Activated T-cell treated with anti-CD3 and anti-CD28 coated beads, Interleukin-2, amount 50 U/mL, for 24 hours (primary cell): ENCODE measurements around the gene PLAAT3.
"Not testable (repeated sequence)": the region's sequence is repeated elsewhere in the genome, so short reads cannot be mapped to it uniquely, and the experiment has no call there.

Source experiments
- DNase-seq: peaks from one replicate; pipeline ENCODE4 v3.0.0-alpha.2; 2020
- H3K27ac Mint-ChIP-seq: 2 replicates; pipeline ENCODE4 v1.8.0; 2020; ENCODE audit warnings: mild to moderate bottlenecking, mixed read lengths
- H3K27me3 Mint-ChIP-seq: 2 replicates; pipeline ENCODE4 v1.8.0; 2020; ENCODE audit warnings: mixed read lengths
- H3K36me3 Mint-ChIP-seq: 2 replicates; pipeline ENCODE4 v1.8.0; 2020; ENCODE audit warnings: low read depth, mixed read lengths
- H3K4me1 Mint-ChIP-seq: 2 replicates; pipeline ENCODE4 v1.8.0; 2020; ENCODE audit warnings: low read depth, mixed read lengths
- H3K4me3 Mint-ChIP-seq: 2 replicates; pipeline ENCODE4 v1.8.0; 2020; ENCODE audit warnings: mild to moderate bottlenecking, moderate library complexity, mixed read lengths
- H3K9me3 Mint-ChIP-seq: 2 replicates; pipeline ENCODE4 v1.8.0; 2020; ENCODE audit warnings: mixed read lengths

PLAAT3 gene

GRCh38 chr11:63614136-63614671 lies at the start of gene PLAAT3:
Gene PLAAT3, minus strand, starts transcription at chr11:63614433. Its CDS starts 419 bp downstream, at chr11:63614014.
- Mint-ChIP-seq H3K27me3 (no peaks in the 10 kb centered on the region), H3K27ac (peak within 1 kb of the TSS; percentile 37), H3K4me3 (peak within 1 kb of the TSS; percentile 78), H3K36me3 (no peaks in the 10 kb centered on the region), H3K9me3 (no peaks in the 10 kb centered on the region), H3K4me1 (peaks cover 20% of the 10 kb centered on the region)
- peak; percentile 56 for DNase-seq

- H3K4me1 Mint-ChIP-seq: peaks cover 54% of the 10 kb centered on the region
- H3K36me3 Mint-ChIP-seq: peaks cover 17% of the 10 kb centered on the region
- no peaks in the 10 kb centered on the region for H3K27me3 Mint-ChIP-seq
- H3K27ac Mint-ChIP-seq: no peak overlapping the region
- H3K9me3 Mint-ChIP-seq: no peaks in the 10 kb centered on the region
- H3K4me3 Mint-ChIP-seq: no peak overlapping the region
- DNase-seq: no peak
Measured at GRCh38 chr11:63663809-63664208, 49.6 kb upstream of the PLAAT3 start.

- Mint-ChIP-seq H3K36me3 (peaks cover 28% of the 10 kb centered on the region), H3K4me3 (no peak overlapping the region), H3K27ac (no peak overlapping the region), H3K4me1 (peaks cover 33% of the 10 kb centered on the region), H3K27me3 (no peaks in the 10 kb centered on the region), H3K9me3 (no peaks in the 10 kb centered on the region)
- DNase-seq: no peak
Measured at GRCh38 chr11:63660972-63661371, 46.7 kb upstream of the PLAAT3 start.

GRCh38 chr11:63652671-63653070 lies 38.4 kb upstream of the PLAAT3 start:
- H3K27ac Mint-ChIP-seq: no peak overlapping the region
- no peaks in the 10 kb centered on the region for H3K9me3 Mint-ChIP-seq
- H3K36me3 Mint-ChIP-seq: peaks cover 64% of the 10 kb centered on the region
- no peak overlapping the region for H3K4me3 Mint-ChIP-seq
- peaks cover 17% of the 10 kb centered on the region for H3K4me1 Mint-ChIP-seq
- no peaks in the 10 kb centered on the region for H3K27me3 Mint-ChIP-seq
- no peak for DNase-seq

GRCh38 chr11:63643205-63643604 lies 29.0 kb upstream of the PLAAT3 start:
- H3K27ac Mint-ChIP-seq: peak overlapping the region; percentile 4
- H3K4me1 Mint-ChIP-seq: no peaks in the 10 kb centered on the region
- no peaks in the 10 kb centered on the region for H3K9me3 Mint-ChIP-seq
- H3K27me3 Mint-ChIP-seq: no peaks in the 10 kb centered on the region
- H3K4me3 Mint-ChIP-seq: no peak overlapping the region
- peaks cover 68% of the 10 kb centered on the region for H3K36me3 Mint-ChIP-seq
- DNase-seq: no peak

- Mint-ChIP-seq H3K4me3 (no peak overlapping the region), H3K36me3 (peaks cover 64% of the 10 kb centered on the region), H3K4me1 (peaks cover 3% of the 10 kb centered on the region), H3K27me3 (no peaks in the 10 kb centered on the region), H3K27ac (peak overlapping the region; percentile 47), H3K9me3 (no peaks in the 10 kb centered on the region)
- no peak for DNase-seq
Measured at GRCh38 chr11:63641727-63642126, 27.5 kb upstream of the PLAAT3 start.

GRCh38 chr11:63639199-63639832 lies 25.1 kb upstream of the PLAAT3 start:
- no peaks in the 10 kb centered on the region for H3K9me3 Mint-ChIP-seq
- peaks cover 3% of the 10 kb centered on the region for H3K4me1 Mint-ChIP-seq
- no peak overlapping the region for H3K27ac Mint-ChIP-seq
- H3K4me3 Mint-ChIP-seq: no peak overlapping the region
- no peaks in the 10 kb centered on the region for H3K27me3 Mint-ChIP-seq
- peaks cover 59% of the 10 kb centered on the region for H3K36me3 Mint-ChIP-seq
- DNase-seq: no peak

- not testable (repeated sequence) for H3K9me3 Mint-ChIP-seq, H3K27me3 Mint-ChIP-seq, DNase-seq, H3K27ac Mint-ChIP-seq, H3K4me3 Mint-ChIP-seq, H3K4me1 Mint-ChIP-seq
- peaks cover 54% of the 10 kb centered on the region for H3K36me3 Mint-ChIP-seq
Measured at GRCh38 chr11:63638436-63638835, 24.2 kb upstream of the PLAAT3 start.

- Mint-ChIP-seq H3K9me3 (no peaks in the 10 kb centered on the region), H3K36me3 (peaks cover 52% of the 10 kb centered on the region), H3K4me3 (no peak overlapping the region), H3K4me1 (peaks cover 16% of the 10 kb centered on the region), H3K27ac (no peak overlapping the region), H3K27me3 (no peaks in the 10 kb centered on the region)
- peak; percentile 71 for DNase-seq
Measured at GRCh38 chr11:63635762-63636465, 21.7 kb upstream of the PLAAT3 start.

GRCh38 chr11:63629426-63629825 lies 15.2 kb upstream of the PLAAT3 start:
- no peak for DNase-seq
- Mint-ChIP-seq H3K36me3 (peaks cover 58% of the 10 kb centered on the region), H3K27ac (no peak overlapping the region), H3K27me3 (no peaks in the 10 kb centered on the region), H3K9me3 (no peaks in the 10 kb centered on the region), H3K4me3 (no peak overlapping the region), H3K4me1 (peaks cover 23% of the 10 kb centered on the region)

- Mint-ChIP-seq H3K9me3 (no peaks in the 10 kb centered on the region), H3K36me3 (peaks cover 13% of the 10 kb centered on the region)
Measured at GRCh38 chr11:63623513-63624140, 9.4 kb upstream of the PLAAT3 start.

GRCh38 chr11:63622323-63622722 lies 8.1 kb upstream of the PLAAT3 start:
- no peak overlapping the region for H3K27ac Mint-ChIP-seq
- peaks cover 4% of the 10 kb centered on the region for H3K36me3 Mint-ChIP-seq
- H3K9me3 Mint-ChIP-seq: no peaks in the 10 kb centered on the region
- no peak overlapping the region for H3K4me3 Mint-ChIP-seq
- no peaks in the 10 kb centered on the region for H3K27me3 Mint-ChIP-seq
- no peak for DNase-seq
- peaks cover 6% of the 10 kb centered on the region for H3K4me1 Mint-ChIP-seq

More at GRCh38 chr11:63623513-63624140, 9.4 kb upstream of the PLAAT3 start:
- peaks cover 12% of the 10 kb centered on the region for H3K4me1 Mint-ChIP-seq
- H3K27me3 Mint-ChIP-seq: no peaks in the 10 kb centered on the region
- H3K4me3 Mint-ChIP-seq: no peak overlapping the region
- DNase-seq: no peak
- H3K27ac Mint-ChIP-seq: no peak overlapping the region

- H3K27ac Mint-ChIP-seq: no peak overlapping the region
Measured at GRCh38 chr11:63621071-63621470, 6.8 kb upstream of the PLAAT3 start.

GRCh38 chr11:63619967-63620366 lies 5.7 kb upstream of the PLAAT3 start:
- Mint-ChIP-seq H3K27me3 (no peaks in the 10 kb centered on the region), H3K4me3 (no peak overlapping the region), H3K9me3 (no peaks in the 10 kb centered on the region), H3K36me3 (no peaks in the 10 kb centered on the region), H3K27ac (no peak overlapping the region), H3K4me1 (peaks cover 6% of the 10 kb centered on the region)
- DNase-seq: no peak

More at GRCh38 chr11:63621071-63621470, 6.8 kb upstream of the PLAAT3 start:
- no peaks in the 10 kb centered on the region for H3K9me3 Mint-ChIP-seq
- H3K4me1 Mint-ChIP-seq: peaks cover 6% of the 10 kb centered on the region
- DNase-seq: no peak
- H3K27me3 Mint-ChIP-seq: no peaks in the 10 kb centered on the region
- H3K36me3 Mint-ChIP-seq: no peaks in the 10 kb centered on the region
- no peak overlapping the region for H3K4me3 Mint-ChIP-seq

GRCh38 chr11:63617686-63618085 lies 3.5 kb upstream of the PLAAT3 start:
- not testable (repeated sequence) for H3K4me3 Mint-ChIP-seq, H3K36me3 Mint-ChIP-seq, H3K9me3 Mint-ChIP-seq, H3K27ac Mint-ChIP-seq, DNase-seq, H3K27me3 Mint-ChIP-seq
- H3K4me1 Mint-ChIP-seq: peaks cover 19% of the 10 kb centered on the region
